Heart left ventricle (tissue), 16 donors: ENCODE results near the gene MCAM. TPM values are rescaled to one million over a fixed set of nuclear protein-coding genes. Genes with fewer than 3 reads are reported as not detected.

Experiments used
- ATAC-seq, 4 donors: fragments of 200-7000 bp; cut with Tn5 transposase; one replicate each; pipeline ENCODE4 v1.9.1; 2020 to 2022; ENCODE audit warnings: moderate library complexity in 4 of 4, mild to moderate bottlenecking in 3 of 4, moderate number of reproducible peaks in 1 of 4
- DNase-seq, 5 donors: peaks; one replicate each; pipeline ENCODE4 v3.0.0-alpha.2; 2020
- H3K27ac ChIP-seq, 12 donors: fragments of 200-600 bp; sonication (generic) in 4 of 12; one replicate each; pipeline versions ENCODE4 v1.5.0 to v1.8.0; 2016 to 2022; ENCODE audit warnings: mild to moderate bottlenecking in 2 of 12
- H3K27me3 ChIP-seq, 9 donors: fragments of 200-600 bp; sonication (generic) in 2 of 9; one replicate each; pipeline versions ENCODE4 v1.5.1 to v1.8.0; 2016 to 2022; ENCODE audit warnings: mild to moderate bottlenecking in 3 of 9
- H3K36me3 ChIP-seq, 9 donors: fragments of 200-600 bp; sonication (generic) in 2 of 9; one replicate each; pipeline versions ENCODE4 v1.5.0 to v1.8.0; 2018 to 2022; ENCODE audit warnings: mild to moderate bottlenecking in 2 of 9
- H3K4me1 ChIP-seq, 12 donors: fragments of 200-600 bp; sonication (generic) in 4 of 12; one replicate each; pipeline versions ENCODE4 v1.5.0 to v1.8.0; 2016 to 2022; ENCODE audit warnings: mild to moderate bottlenecking in 3 of 12
- H3K4me3 ChIP-seq, 12 donors: fragments of 200-600 bp; sonication (generic) in 4 of 12; one replicate each; pipeline versions ENCODE4 v1.5.0 to v1.8.0; 2017 to 2022; ENCODE audit warnings: mild to moderate bottlenecking in 9 of 12, moderate library complexity in 4 of 12
- H3K9me3 ChIP-seq, 12 donors: fragments of 200-600 bp; sonication (generic) in 4 of 12; one replicate each; pipeline versions ENCODE4 v1.5.0 to v1.8.0; 2016 to 2022; ENCODE audit warnings: mild to moderate bottlenecking in 1 of 12
- CTCF ChIP-seq, 12 donors: fragments of 200-600 bp; sonication (generic) in 4 of 12; IDR thresholded peaks; one replicate each; pipeline versions ENCODE4 v1.5.0 to v1.8.0; 2018 to 2022; ENCODE audit warnings: antibody characterized with exemption in 12 of 12, mild to moderate bottlenecking in 5 of 12
- POLR2A ChIP-seq, 2 donors: fragments of 450-650 bp; IDR thresholded peaks; one replicate each; pipeline ENCODE4 v1.6.1; 2017; ENCODE audit warnings: antibody characterized with exemption in 2 of 2, mild to moderate bottlenecking in 2 of 2, moderate library complexity in 2 of 2
- WGBS, 4 donors: extraction: QIAGEN DNeasy Blood & Tissue Kit in 2 of 4; methylation state at CpG; one replicate each; pipeline versions ENCODE4 v1.1.5 to v1.1.7; 2013 to 2018; 5-methylcytosine and 5-hydroxymethylcytosine counted together
- intact Hi-C, 10 donors: fragments of 100-400 bp; cut with DNase I; formaldehyde crosslinking; loops; one replicate each; pipeline versions ENCODE4 v1.11.1 to v1.14.2; 2022
- long read RNA-seq, 3 donors: library from polyadenylated mRNA; unstranded; transcript quantifications; one replicate each; pipeline ENCODE4 v2.0.0, GENCODE V29; 2020 to 2021
- polyA plus RNA-seq, 2 donors: library from polyadenylated mRNA; stranded (reverse); fragments of 200-250 nt; gene quantifications; one replicate each; pipeline ENCODE4 v1.2.3, GENCODE V29; 2013
- total RNA-seq, 9 donors: library from RNA; depleted of rRNA in 2 of 9; stranded (reverse); fragments of >200 nt in 2 of 9; fragmentation: NEBNext Ultra II Directional in 3 of 9; extraction: Animal tissue kit (Norgen Biotek cat#: 25700) in 3 of 9; gene quantifications; one replicate each; pipeline versions ENCODE4 v1.1.0 to v1.2.4, GENCODE V29; 2016 to 2023
- donor health status: ischemic (EF 13 %, LVEDD 7.1; RV severe dilation, severe dysfunction).
- donor health status: healthy with polysubstance abuse.
- donor health status: DM: no; HTN: yes; CAD: no.
- donor health status: DM: no; HTN: no; CAD: no.
- donor health status: ischemic (EF 25% LVEDD 6.9; RV normal size, moderate dysfunction).
- donor health status: ischemic (EF 25% LVEDD 5.7; RV mildly dilated, moderate dysfunction).
- donor health status: healthy.
- donor health status: DM: yes; HTN: yes; CAD: no.
- donor health status: ischemic (EF 35%, LVEDD 5.7; RV mildly dilated, moderate dysfunction).
- donor health status: nonischemic (EF 11% LVEDD 7.7; RV severe dilation, severe dysfunction).
- donor health status: DM: yes; HTN: yes; CAD: no.
- donor health status: PGD.
- donor health status: ischemic (EF 29% LVEDD 5.4; RV normal size, mild dysfunction).
- donor health status: nonischemic (EF 23%, LVEDD 6.1; RV moderate dilation, normal function).

Gene MCAM
- total RNA-seq (100 to 1,000 TPM in 6 of 9 donors, 10 to 100 TPM in 3; 46.7 to 380 (median 110) TPM), polyA plus RNA-seq (100 to 1,000 TPM in 1 of 2 donors, 10 to 100 TPM in 1; 31.9 to 108 TPM)
- long read RNA-seq, donor 1, transcript MCAM-201 (16 exons, 3,313 nt), result major isoform, 20 of 74 reads
- long read RNA-seq, donor 1, partial matches to known transcripts, result 12 of 74 reads
- long read RNA-seq, donor 1, other reads (novel, unspliced or antisense), result 42 of 74 reads
- long read RNA-seq, donor 2, transcript MCAM-201 (16 exons, 3,313 nt), result major isoform, 182 of 344 reads
- long read RNA-seq, donor 2, partial matches to known transcripts, result 40 of 344 reads
- long read RNA-seq, donor 2, other reads (novel, unspliced or antisense), result 121 of 344 reads
- long read RNA-seq, donor 3, transcript MCAM-201 (16 exons, 3,313 nt), result major isoform, 25 of 78 reads
- long read RNA-seq, donor 3, partial matches to known transcripts, result 17 of 78 reads
- long read RNA-seq, donor 3, other reads (novel, unspliced or antisense), result 36 of 78 reads

- peak within 1 kb of the TSS; percentile 85 to 99 (median 93) for H3K27ac ChIP-seq
- H3K4me3 ChIP-seq, result peak within 1 kb of the TSS; percentile 25 to 86 (median 75)
- 1 to 3% (median 1%) methylated on average over 14 to 74 of the region's 74 CpGs for WGBS, 4 donors
- TF ChIP-seq CTCF (IDR thresholded peaks at IDR 0.05), result no peak
- peak in 1 of 2 donors; percentile 23 for TF ChIP-seq POLR2A (IDR thresholded peaks at IDR 0.05)
- H3K9me3 ChIP-seq, result no peaks in the 10 kb centered on the region
- ATAC-seq, result peak in 3 of 4 donors; percentile 5 to 40 (median 39)
- H3K36me3 ChIP-seq, result peaks cover 0 to 31% (median 12%) of the 10 kb centered on the region in 9 donors
- intact Hi-C loops, result loop anchor here in 3 of 10 donors (5.0 to 10.0 kb wide), 3 partner anchors 170 to 215 kb away; partner anchors contain the start of genes ABCG4 (in 1 of the 3) and DPAGT1 (in 1 of the 3)
- H3K27me3 ChIP-seq, result peaks cover 0 to 44% (median 0%) of the 10 kb centered on the region in 9 donors
- peak; percentile 63 to 68 (median 66) for DNase-seq
- peaks cover 0 to 72% (median 52%) of the 10 kb centered on the region in 12 donors for H3K4me1 ChIP-seq
These were observed at the start of gene MCAM for GRCh38 chr11:119316729-119317591. Gene MCAM (minus strand): TSS chr11:119317130. CDS start chr11:119317101, 29 bp downstream.

- Histone ChIP-seq H3K4me3 (peak overlapping the region in 7 of 12 donors; percentile 39 to 80 (median 64)), H3K9me3 (no peaks in the 10 kb centered on the region), H3K27ac (peak overlapping the region; percentile 81 to 100 (median 94)), H3K36me3 (peaks cover 0 to 2% (median 0%) of the 10 kb centered on the region in 9 donors), H3K27me3 (peaks cover 0 to 34% (median 0%) of the 10 kb centered on the region in 9 donors), H3K4me1 (peaks cover 0 to 81% (median 54%) of the 10 kb centered on the region in 12 donors)
- WGBS, 4 donors, result 32 to 46% (median 40%) methylated on average over 6 of the region's 6 CpGs
- peak in 2 of 5 donors; percentile 25 to 40 for DNase-seq
- intact Hi-C loops, result no loop called here
- peak in 2 of 4 donors; percentile 6 to 11 for ATAC-seq
- no peak for TF ChIP-seq POLR2A (IDR thresholded peaks at IDR 0.05)
- no peak for TF ChIP-seq CTCF (IDR thresholded peaks at IDR 0.05)
These were observed 48.2 kb upstream of the MCAM start for GRCh38 chr11:119365071-119365591.

- peak in 3 of 4 donors; percentile 25 to 63 (median 53) for ATAC-seq
- Histone ChIP-seq H3K4me1 (peaks cover 0 to 80% (median 56%) of the 10 kb centered on the region in 12 donors), H3K27me3 (peaks cover 0 to 34% (median 0%) of the 10 kb centered on the region in 9 donors), H3K36me3 (peaks cover 0 to 13% (median 7%) of the 10 kb centered on the region in 9 donors), H3K27ac (peak overlapping the region; percentile 81 to 100 (median 94)), H3K4me3 (peak overlapping the region; percentile 16 to 80 (median 60)), H3K9me3 (no peaks in the 10 kb centered on the region)
- TF ChIP-seq POLR2A (IDR thresholded peaks at IDR 0.05) (peak; percentile 92 to 93), CTCF (IDR thresholded peaks at IDR 0.05) (no peak)
- DNase-seq, result peak; percentile 67 to 84 (median 78)
- intact Hi-C loops, result no loop called here
- 2 to 8% (median 4%) methylated on average over 12 to 88 of the region's 88 CpGs for WGBS, 4 donors
These were observed 47.1 kb upstream of the MCAM start for GRCh38 chr11:119363851-119364590.
